Lower leg skin (tissue), 3 donors: ENCODE data around the gene POLA1.

ENCODE experiments used
- CTCF ChIP-seq, 3 donors: fragments of 450-650 bp; IDR thresholded peaks; one replicate each; pipeline ENCODE4 v1.5.1; 2016; ENCODE audit warnings: antibody characterized with exemption in 3 of 3, mild to moderate bottlenecking in 3 of 3, moderate library complexity in 2 of 3
- POLR2A ChIP-seq, 2 donors: fragments of 450-650 bp; IDR thresholded peaks; one replicate each; pipeline ENCODE4 v1.6.1; 2016 to 2017; ENCODE audit warnings: antibody characterized with exemption in 2 of 2, mild to moderate bottlenecking in 1 of 2, moderate library complexity in 1 of 2

DNA sequence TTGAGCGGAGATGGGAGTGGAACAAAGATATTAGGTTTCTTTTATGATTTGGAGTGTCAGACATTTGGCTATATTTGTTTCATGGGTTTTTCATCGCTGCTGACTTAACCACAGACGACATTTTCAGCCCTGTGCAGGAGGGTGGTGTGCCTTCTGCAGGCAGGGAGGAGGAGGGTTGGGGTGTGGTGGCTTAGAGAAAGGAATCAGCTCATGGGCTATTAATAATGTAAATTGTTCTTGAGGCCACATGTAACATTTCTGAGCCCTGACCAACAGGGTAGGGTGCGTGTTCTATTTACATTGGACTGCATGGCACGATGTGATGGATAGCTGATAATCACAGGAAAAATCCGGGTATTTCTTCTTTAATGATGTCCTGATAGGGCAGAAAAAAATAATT lies 67.6 kb downstream of the POLA1 start:
- TF ChIP-seq CTCF (IDR thresholded peaks at IDR 0.05) (no peak), POLR2A (IDR thresholded peaks at IDR 0.05) (no peak)
